Lower leg skin (tissue), 3 donors: ENCODE results near the gene PAEP.

Source experiments
- CTCF ChIP-seq, 3 donors: fragments of 450-650 bp; IDR thresholded peaks; one replicate each; pipeline ENCODE4 v1.5.1; 2016; ENCODE audit warnings: antibody characterized with exemption in 3 of 3, mild to moderate bottlenecking in 3 of 3, moderate library complexity in 2 of 3
- POLR2A ChIP-seq, 2 donors: fragments of 450-650 bp; IDR thresholded peaks; one replicate each; pipeline ENCODE4 v1.6.1; 2016 to 2017; ENCODE audit warnings: antibody characterized with exemption in 2 of 2, mild to moderate bottlenecking in 1 of 2, moderate library complexity in 1 of 2

- TF ChIP-seq CTCF (IDR thresholded peaks at IDR 0.05) (no peak), POLR2A (IDR thresholded peaks at IDR 0.05) (no peak)
These were observed 42.2 kb upstream of the PAEP start for GRCh38 chr9:135519179-135519971.
